ENCODE measurements around the gene COL5A1. TPM values are rescaled to one million over a fixed set of nuclear protein-coding genes. Genes with fewer than 3 reads are reported as not detected.

The COL5A1 gene
- total and polyA plus RNA-seq, 2 donors from 2014 or later = 2.4 to 23.8 TPM

GRCh38 chr9:134658378-134658955 is 16.9 kb downstream of the COL5A1 start:
- Histone ChIP-seq H3K9me3 (ENCODE audit: control insufficient read depth in 2 of 3, insufficient read depth in 1 of 3, low read length in 3 of 3) (no peaks in the 10 kb centered on the region), H3K9ac (ENCODE audit: low read length in 3 of 3) (no peak overlapping the region), H3K4me3 (ENCODE audit: low read length in 3 of 3) (no peak overlapping the region), H3K4me1 (ENCODE audit: control insufficient read depth in 2 of 3, insufficient read depth in 2 of 3, low read depth in 1 of 3, low read length in 3 of 3) (peaks cover 0 to 3% (median 0%) of the 10 kb centered on the region in 3 donors), H3K27ac (ENCODE audit: low read depth in 2 of 2, low read length in 2 of 2) (no peak overlapping the region), H3K27me3 (ENCODE audit: control insufficient read depth, insufficient read depth, low read length) (no peaks in the 10 kb centered on the region), H3K36me3 (ENCODE audit: control insufficient read depth in 2 of 3, insufficient read depth in 3 of 3, low read length in 3 of 3) (no peaks in the 10 kb centered on the region)
- DNase-seq = peak in 1 of 5 donors; percentile 53
- no peak for FAIRE-seq
- TF ChIP-seq CTCF (IDR thresholded peaks at IDR 0.05; ENCODE audit: borderline replicate concordance, extremely low read depth, insufficient read depth) = no peak
- intact Hi-C loops (cut with DNase I) = no loop called here

GRCh38 chr9:134659688-134660131 is 18.1 kb downstream of the COL5A1 start:
- H3K27ac ChIP-seq (ENCODE audit: low read depth in 2 of 2, low read length in 2 of 2) = no peak overlapping the region
- intact Hi-C loops (cut with DNase I) = no loop called here

DNA sequence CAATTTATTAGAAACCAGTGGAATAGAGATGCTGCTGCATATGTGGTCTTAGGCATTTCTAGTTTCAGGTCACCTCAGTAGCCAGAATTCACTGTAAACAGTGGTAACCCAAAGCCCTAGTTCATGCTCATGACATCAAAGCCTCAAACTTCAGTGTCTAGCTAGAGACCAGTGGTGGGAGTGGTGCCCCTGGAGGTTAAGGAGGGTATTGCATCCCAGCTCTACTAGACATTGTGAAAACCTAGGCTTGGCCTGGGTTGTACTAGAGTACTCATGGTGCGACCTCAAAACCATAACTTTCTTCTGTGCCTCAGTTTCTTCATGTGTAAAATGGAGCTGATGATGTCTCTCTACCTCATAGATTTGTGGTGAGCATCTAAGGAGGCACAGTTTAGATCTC is 18.8 kb downstream of the COL5A1 start:
- intact Hi-C loops (cut with DNase I) = no loop called here
- TF ChIP-seq CTCF (IDR thresholded peaks at IDR 0.05; ENCODE audit: borderline replicate concordance, extremely low read depth, insufficient read depth) = no peak
- no peak overlapping the region for H3K9ac ChIP-seq (ENCODE audit: low read length in 3 of 3)
- no peaks in the 10 kb centered on the region for H3K9me3 ChIP-seq (ENCODE audit: control insufficient read depth in 2 of 3, insufficient read depth in 1 of 3, low read length in 3 of 3)
- no peaks in the 10 kb centered on the region for H3K27me3 ChIP-seq (ENCODE audit: control insufficient read depth, insufficient read depth, low read length)
- peak in 1 of 5 donors; percentile 10 for DNase-seq
- no peak overlapping the region for H3K27ac ChIP-seq (ENCODE audit: low read depth in 2 of 2, low read length in 2 of 2)
- no peak for FAIRE-seq
- no peak overlapping the region for H3K4me3 ChIP-seq (ENCODE audit: low read length in 3 of 3)
- H3K36me3 ChIP-seq (ENCODE audit: control insufficient read depth in 2 of 3, insufficient read depth in 3 of 3, low read length in 3 of 3) = no peaks in the 10 kb centered on the region
- H3K4me1 ChIP-seq (ENCODE audit: control insufficient read depth in 2 of 3, insufficient read depth in 2 of 3, low read depth in 1 of 3, low read length in 3 of 3) = peaks cover 0 to 3% (median 0%) of the 10 kb centered on the region in 3 donors

More at GRCh38 chr9:134659688-134660131, 18.1 kb downstream of the COL5A1 start:
- H3K4me3 ChIP-seq (ENCODE audit: low read length in 3 of 3) = no peak overlapping the region
- H3K9ac ChIP-seq (ENCODE audit: low read length in 3 of 3) = no peak overlapping the region
- FAIRE-seq (no peak), DNase-seq (peak in 2 of 5 donors; percentile 9 to 39)
- H3K4me1 ChIP-seq (ENCODE audit: control insufficient read depth in 2 of 3, insufficient read depth in 2 of 3, low read depth in 1 of 3, low read length in 3 of 3) = peaks cover 0 to 3% (median 0%) of the 10 kb centered on the region in 3 donors
- H3K9me3 ChIP-seq (ENCODE audit: control insufficient read depth in 2 of 3, insufficient read depth in 1 of 3, low read length in 3 of 3) = no peaks in the 10 kb centered on the region
- TF ChIP-seq CTCF (IDR thresholded peaks at IDR 0.05; ENCODE audit: borderline replicate concordance, extremely low read depth, insufficient read depth) = no peak
- H3K36me3 ChIP-seq (ENCODE audit: control insufficient read depth in 2 of 3, insufficient read depth in 3 of 3, low read length in 3 of 3) = no peaks in the 10 kb centered on the region
- H3K27me3 ChIP-seq (ENCODE audit: control insufficient read depth, insufficient read depth, low read length) = no peaks in the 10 kb centered on the region
